SK-N-SH (cell line): ENCODE results near the gene AIF1. TPM values are rescaled to one million over a fixed set of nuclear protein-coding genes. Genes with fewer than 3 reads are reported as not detected.
A peak's percentile ranks its signal among the peaks of the same experiment; 100 is the strongest.

Experiments
- CTCF ChIA-PET: fragments of 300-600, 350-600 bp; formaldehyde crosslinking; extraction: SDS; loops from one replicate; lab custom pipeline; 2021; lab: Yijun Ruan, JAX
- POLR2A ChIA-PET: fragments of 350-600 bp; sonication (Branson Sonifier 250); formaldehyde crosslinking; extraction: SDS; loops from one replicate; lab custom pipeline; 2020; ENCODE audit warnings: antibody characterized with exemption, inconsistent platforms; lab: Yijun Ruan, JAX
- DNase-seq: peaks from one replicate; pipeline ENCODE4 v3.0.0; 2012
- H2AFZ ChIP-seq: fragments of 200-600 bp; sonication (generic); 2 replicates; pipeline ENCODE4 v1.8.1; 2016; ENCODE audit warnings: antibody characterized with exemption, mild to moderate bottlenecking, low read depth
- H3F3A ChIP-seq: fragments of 200-600 bp; sonication (generic); replicated peaks from 2 replicates; pipeline ENCODE3; 2016; ENCODE audit warnings: antibody characterized with exemption, mild to moderate bottlenecking; ENCODE audit not compliant: insufficient read depth
- H3K27ac ChIP-seq, 2 experiments: fragments of 200-500 bp in 1 of 2; fragments of 200-600 bp in 1 of 2; sonication (Bioruptor generic) in 1 of 2; sonication (generic), shearing (Covaris generic) in 1 of 2; 2 replicates each; pipeline versions ENCODE4 v1.5.1 to v1.6.1; 2014 to 2016; ENCODE audit warnings: low read depth in 2 of 2, inconsistent platforms in 1 of 2, low read length in 1 of 2, mild to moderate bottlenecking in 1 of 2, mixed read lengths in 1 of 2
- H3K27me3 ChIP-seq: fragments of 200-600 bp; sonication (generic), shearing (Covaris generic); 2 replicates; pipeline ENCODE4 v1.6.1; 2016; ENCODE audit warnings: mixed run types; ENCODE audit not compliant: insufficient read depth
- H3K36me3 ChIP-seq, 2 experiments: fragments of 200-500 bp in 1 of 2; fragments of 200-600 bp in 1 of 2; sonication (Bioruptor generic) in 1 of 2; sonication (generic) in 1 of 2; replicated peaks in 1 of 2; 2 replicates each; pipeline versions ENCODE3 to v1.5.1; 2014 to 2016; ENCODE audit warnings: low read length in 1 of 2, mild to moderate bottlenecking in 1 of 2; ENCODE audit not compliant: insufficient read depth in 2 of 2, control insufficient read depth in 1 of 2
- H3K4me1 ChIP-seq, 2 experiments: fragments of 200-500 bp in 1 of 2; fragments of 200-600 bp in 1 of 2; sonication (Bioruptor generic) in 1 of 2; sonication (generic), shearing (Covaris generic) in 1 of 2; 2 replicates each; pipeline versions ENCODE4 v1.5.1 to v1.6.1; 2014 to 2016; ENCODE audit warnings: low read depth in 1 of 2, low read length in 1 of 2, mixed run types in 1 of 2; ENCODE audit not compliant: insufficient read depth in 2 of 2, control insufficient read depth in 1 of 2
- H3K4me2 ChIP-seq: fragments of 200-600 bp; sonication (generic), shearing (Covaris generic); 2 replicates; pipeline ENCODE4 v1.6.1; 2017; ENCODE audit warnings: mixed run types
- H3K4me3 ChIP-seq, 2 experiments: fragments of 200-500 bp in 1 of 2; fragments of 200-600 bp in 1 of 2; sonication (Bioruptor generic) in 1 of 2; sonication (generic), shearing (Covaris generic) in 1 of 2; 2 replicates each; pipeline versions ENCODE4 v1.5.1 to v1.8.1; 2014 to 2016; ENCODE audit warnings: low read depth in 2 of 2, inconsistent platforms in 1 of 2, low read length in 1 of 2, mild to moderate bottlenecking in 1 of 2, mixed read lengths in 1 of 2, moderate library complexity in 1 of 2
- H3K79me2 ChIP-seq: fragments of 200-600 bp; sonication (generic); 2 replicates; pipeline ENCODE4 v1.8.1; 2017; ENCODE audit warnings: mild to moderate bottlenecking; ENCODE audit not compliant: insufficient read depth
- H3K9ac ChIP-seq: fragments of 200-600 bp; sonication (generic); 2 replicates; pipeline ENCODE4 v1.6.1; 2017; ENCODE audit warnings: mixed run types
- H3K9me2 ChIP-seq: fragments of 200-600 bp; sonication (generic); 2 replicates; pipeline ENCODE4 v1.6.1; 2017; ENCODE audit warnings: mixed run types
- H3K9me3 ChIP-seq: fragments of 200-600 bp; sonication (generic); 2 replicates; pipeline ENCODE4 v1.6.1; 2017; ENCODE audit warnings: mixed run types, mild to moderate bottlenecking, moderate library complexity
- H4K20me1 ChIP-seq: fragments of 200-600 bp; sonication (generic); 2 replicates; pipeline ENCODE4 v1.6.1; 2017; ENCODE audit warnings: mild to moderate bottlenecking, mixed run types; ENCODE audit not compliant: insufficient read depth
- CHD2 ChIP-seq: fragments of 150-350 bp; IDR thresholded peaks from 2 replicates; pipeline ENCODE4 v1.6.1; 2018; ENCODE audit warnings: low read length; ENCODE audit not compliant: partially characterized antibody
- ELF1 ChIP-seq: IDR thresholded peaks from 2 replicates; pipeline ENCODE4 v1.4.0; 2012
- EP300 ChIP-seq, 2 experiments: IDR thresholded peaks; 2 replicates each; pipeline versions ENCODE4 v1.4.0 to v1.6.1; 2012; ENCODE audit warnings: borderline replicate concordance in 1 of 2, low read depth in 1 of 2, low read length in 1 of 2
- FOXM1 ChIP-seq: IDR thresholded peaks from 2 replicates; pipeline ENCODE4 v1.4.0; 2012; ENCODE audit warnings: low read depth, mild to moderate bottlenecking
- GABPA ChIP-seq: IDR thresholded peaks from 2 replicates; pipeline ENCODE4 v1.4.0; 2012; ENCODE audit warnings: low read depth, mild to moderate bottlenecking
- GATA2 ChIP-seq: sonication (generic); formaldehyde crosslinking; IDR thresholded peaks from 2 replicates; pipeline ENCODE4 v1.5.0; 2020; ENCODE audit warnings: mild to moderate bottlenecking, missing genetic modification reagents
- JUND ChIP-seq: IDR thresholded peaks from 2 replicates; pipeline ENCODE4 v1.4.0; 2012
- MXI1 ChIP-seq: IDR thresholded peaks from 2 replicates; pipeline ENCODE4 v1.6.1; 2012; ENCODE audit warnings: mild to moderate bottlenecking, low read depth, low read length, improper control_type of control experiment
- NFIC ChIP-seq: IDR thresholded peaks from 2 replicates; pipeline ENCODE4 v1.4.0; 2012; ENCODE audit warnings: borderline replicate concordance
- NRF1 ChIP-seq: IDR thresholded peaks from 2 replicates; pipeline ENCODE4 v1.6.1; 2012; ENCODE audit warnings: low read depth, mild to moderate bottlenecking, low read length
- POLR2AphosphoS5 ChIP-seq: IDR thresholded peaks from 2 replicates; pipeline ENCODE4 v1.6.1; 2012; ENCODE audit warnings: low read depth, low read length
- RAD21 ChIP-seq: IDR thresholded peaks from 2 replicates; pipeline ENCODE4 v1.6.1; 2012; ENCODE audit warnings: mild to moderate bottlenecking, low read length
- SIN3A ChIP-seq: IDR thresholded peaks from 2 replicates; pipeline ENCODE4 v1.6.1; 2012; ENCODE audit warnings: low read depth, mild to moderate bottlenecking, low read length, moderate library complexity, borderline replicate concordance
- TAF1 ChIP-seq: IDR thresholded peaks from 2 replicates; pipeline ENCODE4 v1.6.1; 2012; ENCODE audit warnings: low read depth, mild to moderate bottlenecking, low read length, moderate library complexity, borderline replicate concordance
- TCF12 ChIP-seq: IDR thresholded peaks from 2 replicates; pipeline ENCODE4 v1.4.0; 2012
- WGBS: methylation state at CpG from one replicate; pipeline ENCODE4 v1.1.6; 2017; ENCODE audit warnings: low lambda C conversion rate; 5-methylcytosine and 5-hydroxymethylcytosine counted together
- polyA plus RNA-seq, 3 experiments: library from polyadenylated mRNA; depleted of rRNA; stranded (reverse); fragments of >200 nt; gene quantifications; 2 replicates each; pipeline ENCODE4 v1.2.3, GENCODE V29; 2012
- TF ChIP-seq, protein P1 (sequence below): IDR thresholded peaks from 2 replicates; pipeline ENCODE4 v1.6.1; 2012; ENCODE audit warnings: mild to moderate bottlenecking, low read depth, low read length, moderate library complexity
- TF ChIP-seq, protein P2 (sequence below): fragments of 150-350 bp; IDR thresholded peaks from 2 replicates; pipeline ENCODE4 v1.6.1; 2017; ENCODE audit warnings: antibody characterized with exemption, low read length, low read depth, borderline replicate concordance
- TF ChIP-seq, protein P3 (sequence below): IDR thresholded peaks from 2 replicates; pipeline ENCODE4 v1.4.0; 2012; ENCODE audit warnings: low read depth, borderline replicate concordance

The AIF1 gene
- polyA plus RNA-seq, 1 of the 3 experiments (the other 2 are of a cell fraction) = not detected

DNA sequence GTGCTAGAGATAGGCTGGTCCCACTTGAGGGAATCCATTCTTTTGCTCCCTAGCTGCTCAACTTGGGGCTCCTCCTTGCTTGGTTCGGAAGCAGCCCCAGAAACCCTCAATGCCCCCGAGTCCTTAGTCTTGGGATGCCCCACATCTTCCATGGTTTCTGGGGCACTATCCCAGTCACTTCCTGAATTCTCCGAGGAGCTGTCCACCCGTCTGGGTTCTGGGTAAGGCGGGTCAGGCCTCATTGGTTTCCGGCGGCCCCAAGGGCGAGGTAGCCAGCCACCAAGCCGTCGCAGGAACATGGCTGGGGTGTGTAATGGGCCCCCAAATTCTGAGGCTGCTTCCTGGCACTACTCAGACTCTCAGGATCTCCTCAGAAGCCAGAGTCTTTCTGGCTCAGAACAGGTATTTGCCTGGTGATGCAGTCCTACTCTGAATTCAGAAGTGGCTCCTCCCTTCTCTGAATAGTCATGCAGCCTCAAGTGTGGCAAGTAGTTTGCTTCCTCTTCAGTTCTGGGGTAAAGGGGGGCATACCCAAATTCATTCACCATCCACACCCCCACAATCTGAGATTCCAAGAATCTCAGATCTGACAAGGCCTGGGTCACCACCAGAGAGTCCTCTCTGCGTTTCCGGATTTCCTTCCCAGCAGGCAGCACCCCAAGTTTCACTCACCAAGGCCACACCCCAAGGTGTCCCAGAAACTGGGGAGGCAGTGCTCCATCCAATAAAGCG is 44.8 kb downstream of the AIF1 start:
- ChIA-PET CTCF (no interaction called here), POLR2A (interaction anchor here (0.6 to 2.3 kb wide), 7 partner anchors 8 to 43 kb away, joined by 3 to 16 read pairs (median 4); partner anchors contain the start of genes ABHD16A and BAG6)
- peak; percentile 73 for TF ChIP-seq SIN3A
- no peak for TF ChIP-seq FOXM1
- TF ChIP-seq, protein P1, sequence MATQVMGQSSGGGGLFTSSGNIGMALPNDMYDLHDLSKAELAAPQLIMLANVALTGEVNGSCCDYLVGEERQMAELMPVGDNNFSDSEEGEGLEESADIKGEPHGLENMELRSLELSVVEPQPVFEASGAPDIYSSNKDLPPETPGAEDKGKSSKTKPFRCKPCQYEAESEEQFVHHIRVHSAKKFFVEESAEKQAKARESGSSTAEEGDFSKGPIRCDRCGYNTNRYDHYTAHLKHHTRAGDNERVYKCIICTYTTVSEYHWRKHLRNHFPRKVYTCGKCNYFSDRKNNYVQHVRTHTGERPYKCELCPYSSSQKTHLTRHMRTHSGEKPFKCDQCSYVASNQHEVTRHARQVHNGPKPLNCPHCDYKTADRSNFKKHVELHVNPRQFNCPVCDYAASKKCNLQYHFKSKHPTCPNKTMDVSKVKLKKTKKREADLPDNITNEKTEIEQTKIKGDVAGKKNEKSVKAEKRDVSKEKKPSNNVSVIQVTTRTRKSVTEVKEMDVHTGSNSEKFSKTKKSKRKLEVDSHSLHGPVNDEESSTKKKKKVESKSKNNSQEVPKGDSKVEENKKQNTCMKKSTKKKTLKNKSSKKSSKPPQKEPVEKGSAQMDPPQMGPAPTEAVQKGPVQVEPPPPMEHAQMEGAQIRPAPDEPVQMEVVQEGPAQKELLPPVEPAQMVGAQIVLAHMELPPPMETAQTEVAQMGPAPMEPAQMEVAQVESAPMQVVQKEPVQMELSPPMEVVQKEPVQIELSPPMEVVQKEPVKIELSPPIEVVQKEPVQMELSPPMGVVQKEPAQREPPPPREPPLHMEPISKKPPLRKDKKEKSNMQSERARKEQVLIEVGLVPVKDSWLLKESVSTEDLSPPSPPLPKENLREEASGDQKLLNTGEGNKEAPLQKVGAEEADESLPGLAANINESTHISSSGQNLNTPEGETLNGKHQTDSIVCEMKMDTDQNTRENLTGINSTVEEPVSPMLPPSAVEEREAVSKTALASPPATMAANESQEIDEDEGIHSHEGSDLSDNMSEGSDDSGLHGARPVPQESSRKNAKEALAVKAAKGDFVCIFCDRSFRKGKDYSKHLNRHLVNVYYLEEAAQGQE = peak; percentile 94
- TF ChIP-seq ELF1 = peak; percentile 45
- TF ChIP-seq POLR2AphosphoS5 = no peak
- no peak for TF ChIP-seq CHD2
- Histone ChIP-seq H2AFZ (peak overlapping the region; percentile 17; the same call in 1 of the 2 replicates), H4K20me1 (peaks cover 8% of the 10 kb centered on the region; the same call in 1 of the 2 replicates), H3K79me2 (peaks cover 83% of the 10 kb centered on the region), H3F3A (peaks cover 24% of the 10 kb centered on the region), H3K36me3 (peaks cover 14 to 15% of the 10 kb centered on the region in 2 experiments), H3K4me2 (peak overlapping the region; percentile 97), H3K9me3 (no peaks in the 10 kb centered on the region), H3K9me2 (no peaks in the 10 kb centered on the region), H3K4me3 (peak overlapping the region; percentile 85), H3K9ac (peak overlapping the region; percentile 86), H3K27ac (peak overlapping the region; percentile 67 to 86), H3K4me1 (peaks cover 22 to 35% of the 10 kb centered on the region in 2 experiments; a peak in 2 of 4 replicates), H3K27me3 (no peaks in the 10 kb centered on the region)
- WGBS = 9% methylated on average over 9 of the region's 13 CpGs
- DNase-seq = no peak

DNA sequence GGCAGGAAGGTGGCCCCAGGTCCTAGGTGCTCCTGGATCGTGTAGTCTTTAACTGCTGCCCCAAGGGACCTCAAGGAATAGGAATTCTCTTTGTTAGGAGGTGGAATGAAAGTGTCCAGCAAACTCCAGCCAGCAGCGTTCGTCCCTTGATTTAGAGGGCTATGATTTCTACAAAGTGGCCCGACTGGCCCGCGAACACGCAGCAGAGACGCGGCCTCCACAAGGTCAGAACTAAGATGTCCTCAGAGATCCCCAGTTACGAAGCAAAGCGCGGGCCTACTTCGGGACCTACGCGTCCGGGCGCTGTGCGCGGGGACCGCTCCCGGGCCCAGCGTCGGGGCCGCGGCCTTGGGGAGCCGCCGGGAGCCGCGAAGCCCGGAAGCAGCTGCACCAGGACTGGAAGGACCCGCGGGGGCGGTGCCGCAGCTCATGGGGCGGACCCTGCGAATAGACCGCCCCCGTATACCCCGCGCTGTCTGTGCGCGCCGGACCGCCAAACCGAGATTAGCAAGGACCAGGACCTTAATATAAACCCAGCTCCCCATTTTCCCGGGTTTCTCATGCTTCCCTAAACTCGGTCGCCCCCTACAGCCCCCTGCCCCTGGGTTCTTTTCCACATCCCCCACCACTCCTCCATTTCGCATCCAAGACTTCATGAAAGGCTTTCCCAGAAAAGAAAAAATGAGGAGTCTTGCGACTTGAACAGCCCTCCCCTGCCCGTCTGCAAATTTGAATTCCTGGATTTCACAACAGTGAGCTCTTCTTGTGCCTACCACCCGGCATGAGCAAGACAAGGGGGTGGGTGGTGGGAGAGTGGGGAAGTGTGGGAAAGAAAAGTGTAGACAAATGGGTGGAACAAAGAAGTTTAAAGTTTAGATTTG is 45.6 kb downstream of the AIF1 start, which contains the start of gene C6orf47:
C6orf47 (minus strand) TSS at position 398 of the 881 bp plus-strand sequence. CDS start 831 bp downstream, outside the sequence.
- Histone ChIP-seq H3K4me3 (peak within 1 kb of the TSS; percentile 85), H3F3A (peaks cover 27% of the 10 kb centered on the region), H4K20me1 (peaks cover 8% of the 10 kb centered on the region; the same call in 1 of the 2 replicates), H2AFZ (peak within 1 kb of the TSS; percentile 48), H3K4me1 (peaks cover 22 to 35% of the 10 kb centered on the region in 2 experiments; a peak in 2 of 4 replicates), H3K9ac (peak within 1 kb of the TSS; percentile 86), H3K9me3 (no peaks in the 10 kb centered on the region), H3K79me2 (peaks cover 80% of the 10 kb centered on the region), H3K27me3 (no peaks in the 10 kb centered on the region), H3K27ac (peak within 1 kb of the TSS; percentile 67 to 86), H3K4me2 (peak within 1 kb of the TSS; percentile 97), H3K36me3 (peaks cover 14 to 15% of the 10 kb centered on the region in 2 experiments), H3K9me2 (no peaks in the 10 kb centered on the region)
- ChIA-PET POLR2A (interaction anchor here (0.5 to 2.3 kb wide), 7 partner anchors 9 to 174 kb away, joined by 3 to 16 read pairs (median 4); partner anchors contain the start of genes ABHD16A and BAG6), CTCF (interaction anchor here (1.0 to 2.0 kb wide), 4 partner anchors 9 to 131 kb away, joined by 4 to 9 read pairs (median 6); partner anchors contain the start of gene BAG6)
- DNase-seq = peak; percentile 95
- WGBS = 1% methylated on average over 19 of the region's 52 CpGs
- TF ChIP-seq NFIC (no peak), SIN3A (peak; percentile 82; the same call in 1 of the 2 replicates), GABPA (peak; percentile 44), ELF1 (peak; percentile 81), TCF12 (no peak), RAD21 (peak; percentile 6; the same call in 1 of the 2 replicates), GATA2 (CRISPR knock-in tag) (no peak), MXI1 (peak; percentile 69), JUND (0 out of 2 replicates have a peak, but pooled peaks have one; percentile 8), TAF1 (peak; percentile 76; the same call in 1 of the 2 replicates), NRF1 (0 out of 2 replicates have a peak, but pooled peaks have one; percentile 2), EP300 (IDR thresholded peaks at IDR 0.05; ENCODE audit: borderline replicate concordance in 1 of 2, low read depth in 1 of 2, low read length in 1 of 2) (peak in 1 of 2 experiments; percentile 8; a peak in 1 of 4 replicates)
- TF ChIP-seq, protein P2, sequence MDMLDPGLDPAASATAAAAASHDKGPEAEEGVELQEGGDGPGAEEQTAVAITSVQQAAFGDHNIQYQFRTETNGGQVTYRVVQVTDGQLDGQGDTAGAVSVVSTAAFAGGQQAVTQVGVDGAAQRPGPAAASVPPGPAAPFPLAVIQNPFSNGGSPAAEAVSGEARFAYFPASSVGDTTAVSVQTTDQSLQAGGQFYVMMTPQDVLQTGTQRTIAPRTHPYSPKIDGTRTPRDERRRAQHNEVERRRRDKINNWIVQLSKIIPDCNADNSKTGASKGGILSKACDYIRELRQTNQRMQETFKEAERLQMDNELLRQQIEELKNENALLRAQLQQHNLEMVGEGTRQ = no peak
- TF ChIP-seq, protein P3, sequence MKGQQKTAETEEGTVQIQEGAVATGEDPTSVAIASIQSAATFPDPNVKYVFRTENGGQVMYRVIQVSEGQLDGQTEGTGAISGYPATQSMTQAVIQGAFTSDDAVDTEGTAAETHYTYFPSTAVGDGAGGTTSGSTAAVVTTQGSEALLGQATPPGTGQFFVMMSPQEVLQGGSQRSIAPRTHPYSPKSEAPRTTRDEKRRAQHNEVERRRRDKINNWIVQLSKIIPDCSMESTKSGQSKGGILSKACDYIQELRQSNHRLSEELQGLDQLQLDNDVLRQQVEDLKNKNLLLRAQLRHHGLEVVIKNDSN = no peak
